ENCODE results near the gene MECP2.

Gene MECP2

GRCh38 chrX:154094833-154095232, 2.7 kb downstream of the MECP2 start:
- H3K4me3 ChIP-seq (ENCODE audit: low read depth, low read length), result no peak overlapping the region
- no peak for TF ChIP-seq CTCF (IDR thresholded peaks at IDR 0.05; ENCODE audit: borderline replicate concordance, insufficient read depth, low read depth, low read length)

- no peak overlapping the region for H3K4me3 ChIP-seq (ENCODE audit: low read depth, low read length)
- no peak for TF ChIP-seq CTCF (IDR thresholded peaks at IDR 0.05; ENCODE audit: borderline replicate concordance, insufficient read depth, low read depth, low read length)
Observed at GRCh38 chrX:154093965-154094364, 3.6 kb downstream of the MECP2 start.

- TF ChIP-seq CTCF (IDR thresholded peaks at IDR 0.05; ENCODE audit: borderline replicate concordance, insufficient read depth, low read depth, low read length), result no peak
- H3K4me3 ChIP-seq (ENCODE audit: low read depth, low read length), result no peak overlapping the region
Observed at GRCh38 chrX:154092371-154092770, 5.1 kb downstream of the MECP2 start.

GRCh38 chrX:154091678-154092077, 5.8 kb downstream of the MECP2 start:
- H3K4me3 ChIP-seq (ENCODE audit: low read depth, low read length), result no peak overlapping the region
- no peak for TF ChIP-seq CTCF (IDR thresholded peaks at IDR 0.05; ENCODE audit: borderline replicate concordance, insufficient read depth, low read depth, low read length)

GRCh38 chrX:154090731-154091130, 6.8 kb downstream of the MECP2 start:
- no peak for TF ChIP-seq CTCF (IDR thresholded peaks at IDR 0.05; ENCODE audit: borderline replicate concordance, insufficient read depth, low read depth, low read length)
- H3K4me3 ChIP-seq (ENCODE audit: low read depth, low read length), result no peak overlapping the region

GRCh38 chrX:154084449-154085300, 12.8 kb downstream of the MECP2 start:
- no peak overlapping the region for H3K4me3 ChIP-seq (ENCODE audit: low read depth, low read length)
- TF ChIP-seq CTCF (IDR thresholded peaks at IDR 0.05; ENCODE audit: borderline replicate concordance, insufficient read depth, low read depth, low read length), result no peak

GRCh38 chrX:154083126-154083517, 14.4 kb downstream of the MECP2 start:
- TF ChIP-seq CTCF (IDR thresholded peaks at IDR 0.05; ENCODE audit: borderline replicate concordance, insufficient read depth, low read depth, low read length), result no peak
- no peak overlapping the region for H3K4me3 ChIP-seq (ENCODE audit: low read depth, low read length)
